A673 (cell line): ENCODE results near the gene ROBO4.

Source experiments
- EZH2 ChIP-seq: fragments of 200-600 bp; sonication (generic); IDR thresholded peaks from 2 replicates; pipeline ENCODE4 v1.6.1; 2017; ENCODE audit warnings: borderline replicate concordance, low read depth, mild to moderate bottlenecking, mixed read lengths, antibody characterized with exemption, low read length; ENCODE audit not compliant: poor library complexity, severe bottlenecking
- TF ChIP-seq, protein P1 (sequence below): fragments of 300-800, 200-600 bp; sonication (generic); conservative IDR thresholded peaks from 2 replicates; pipeline ENCODE4 v1.5.1; 2017; ENCODE audit warnings: low read depth, mild to moderate bottlenecking, antibody characterized with exemption, low read length, moderate library complexity, mixed read lengths

DNA sequence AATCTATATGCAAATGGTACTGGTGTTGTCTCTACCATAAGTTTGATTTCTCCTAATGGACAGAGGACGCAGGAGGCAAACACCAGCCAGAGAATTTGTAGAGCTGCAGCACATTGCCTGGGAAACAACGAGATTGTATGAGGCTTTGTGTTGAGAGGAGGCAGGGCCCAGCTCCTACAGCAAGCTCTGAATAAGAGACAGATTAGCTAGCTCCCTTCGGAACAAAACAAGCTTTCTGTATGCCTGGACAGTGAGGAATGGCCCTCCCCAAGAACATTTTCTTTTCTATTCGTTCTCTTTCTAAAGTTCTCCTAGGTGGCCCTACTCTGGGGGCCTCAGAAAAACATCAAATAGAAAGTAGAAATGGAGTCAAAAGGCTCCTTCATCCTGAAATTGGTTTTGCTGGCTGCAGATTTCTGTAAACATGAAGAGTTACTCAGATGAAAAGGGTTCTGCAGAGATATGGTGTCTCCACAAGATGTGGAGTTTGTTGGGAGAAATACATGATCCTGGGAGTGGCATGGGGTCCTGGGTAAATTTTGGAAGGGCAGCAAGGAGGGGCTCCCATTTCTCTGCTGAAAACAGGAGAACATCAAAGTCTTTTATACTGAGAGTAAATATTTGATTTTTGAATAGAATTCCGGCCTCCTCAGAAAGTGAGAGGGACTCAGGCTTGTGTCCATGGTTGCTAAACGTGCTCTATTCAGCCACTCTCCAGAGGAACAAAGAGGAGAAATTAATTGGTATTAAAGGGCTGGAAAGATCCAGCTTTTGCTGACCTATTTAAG is 45.0 kb upstream of the ROBO4 start:
- TF ChIP-seq, protein P1, sequence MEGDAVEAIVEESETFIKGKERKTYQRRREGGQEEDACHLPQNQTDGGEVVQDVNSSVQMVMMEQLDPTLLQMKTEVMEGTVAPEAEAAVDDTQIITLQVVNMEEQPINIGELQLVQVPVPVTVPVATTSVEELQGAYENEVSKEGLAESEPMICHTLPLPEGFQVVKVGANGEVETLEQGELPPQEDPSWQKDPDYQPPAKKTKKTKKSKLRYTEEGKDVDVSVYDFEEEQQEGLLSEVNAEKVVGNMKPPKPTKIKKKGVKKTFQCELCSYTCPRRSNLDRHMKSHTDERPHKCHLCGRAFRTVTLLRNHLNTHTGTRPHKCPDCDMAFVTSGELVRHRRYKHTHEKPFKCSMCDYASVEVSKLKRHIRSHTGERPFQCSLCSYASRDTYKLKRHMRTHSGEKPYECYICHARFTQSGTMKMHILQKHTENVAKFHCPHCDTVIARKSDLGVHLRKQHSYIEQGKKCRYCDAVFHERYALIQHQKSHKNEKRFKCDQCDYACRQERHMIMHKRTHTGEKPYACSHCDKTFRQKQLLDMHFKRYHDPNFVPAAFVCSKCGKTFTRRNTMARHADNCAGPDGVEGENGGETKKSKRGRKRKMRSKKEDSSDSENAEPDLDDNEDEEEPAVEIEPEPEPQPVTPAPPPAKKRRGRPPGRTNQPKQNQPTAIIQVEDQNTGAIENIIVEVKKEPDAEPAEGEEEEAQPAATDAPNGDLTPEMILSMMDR = no peak
- TF ChIP-seq EZH2 = no peak
